Activated CD4-positive, alpha-beta T cell treated with anti-CD3 and anti-CD28 coated beads, Interleukin-2, amount 50 U/mL, for 24 hours (primary cell): ENCODE measurements around the gene CALD1.

Source experiments
- DNase-seq, 2 donors: peaks; one replicate each; pipeline ENCODE4 v3.0.0-alpha.2; 2020; ENCODE audit warnings: low read depth in 1 of 2, low spot score in 1 of 2

The CALD1 gene

DNA sequence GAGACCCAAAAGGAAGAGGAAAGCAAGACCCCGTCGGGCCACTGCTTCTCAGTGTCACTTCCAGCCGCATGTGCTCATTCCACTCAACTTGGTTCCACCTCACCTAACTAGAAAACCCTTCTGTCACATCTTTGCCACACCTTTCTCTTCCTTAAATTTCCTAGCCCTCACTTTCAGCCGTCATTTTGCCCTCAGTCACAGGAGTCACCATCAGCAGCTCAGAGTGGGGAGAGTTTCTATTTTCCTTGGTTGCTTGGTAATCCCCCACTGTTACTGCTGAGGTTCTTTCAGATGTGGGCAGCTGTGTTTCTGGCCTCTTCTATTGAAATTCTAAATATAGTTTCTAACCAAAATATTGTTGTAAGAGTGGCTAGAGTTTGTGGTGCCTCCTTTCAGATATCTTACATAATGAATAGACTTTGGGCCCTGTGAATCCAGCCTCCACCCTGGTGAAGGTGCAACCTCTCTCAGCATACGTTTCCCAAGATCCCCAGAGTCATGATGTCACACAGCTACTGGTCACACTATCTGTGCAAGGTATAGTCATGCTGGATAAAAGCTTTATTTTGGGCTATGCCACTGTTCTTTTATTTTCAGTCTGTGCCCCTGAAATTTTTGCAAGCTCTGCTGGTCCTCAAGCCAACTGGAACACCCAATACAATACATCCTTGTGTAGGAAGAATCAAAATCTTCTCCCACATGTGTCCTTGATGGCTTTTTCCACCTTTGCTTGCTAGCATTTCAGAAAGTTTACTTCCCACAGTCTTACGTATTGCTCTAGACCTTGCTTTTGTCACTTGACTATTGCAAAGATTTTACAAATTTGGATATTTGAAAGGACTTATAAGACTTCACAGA is 216.0 kb downstream of the CALD1 start:
- no peak for DNase-seq

DNA sequence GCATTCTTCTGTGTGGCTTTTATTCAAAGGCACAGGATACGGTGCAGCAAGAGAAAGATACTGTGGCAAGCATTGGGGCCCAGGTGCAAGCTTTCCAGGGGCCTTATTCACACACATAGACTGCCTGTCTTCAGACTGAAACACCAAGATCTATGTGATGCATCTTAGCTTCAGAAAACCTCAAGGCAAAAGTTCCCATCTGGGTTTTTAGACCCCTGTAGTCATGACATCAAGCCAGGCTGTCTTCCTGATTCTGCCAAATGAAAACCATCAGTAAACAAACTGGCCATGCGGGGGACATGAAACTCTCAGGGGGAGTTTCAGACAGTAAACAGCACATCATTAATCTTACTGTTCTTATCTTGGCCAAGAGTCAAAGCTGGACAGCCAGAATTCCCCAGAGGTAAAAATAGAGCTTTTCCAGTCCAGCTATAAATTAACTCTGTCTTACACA is 216.7 kb downstream of the CALD1 start:
- no peak for DNase-seq

DNA sequence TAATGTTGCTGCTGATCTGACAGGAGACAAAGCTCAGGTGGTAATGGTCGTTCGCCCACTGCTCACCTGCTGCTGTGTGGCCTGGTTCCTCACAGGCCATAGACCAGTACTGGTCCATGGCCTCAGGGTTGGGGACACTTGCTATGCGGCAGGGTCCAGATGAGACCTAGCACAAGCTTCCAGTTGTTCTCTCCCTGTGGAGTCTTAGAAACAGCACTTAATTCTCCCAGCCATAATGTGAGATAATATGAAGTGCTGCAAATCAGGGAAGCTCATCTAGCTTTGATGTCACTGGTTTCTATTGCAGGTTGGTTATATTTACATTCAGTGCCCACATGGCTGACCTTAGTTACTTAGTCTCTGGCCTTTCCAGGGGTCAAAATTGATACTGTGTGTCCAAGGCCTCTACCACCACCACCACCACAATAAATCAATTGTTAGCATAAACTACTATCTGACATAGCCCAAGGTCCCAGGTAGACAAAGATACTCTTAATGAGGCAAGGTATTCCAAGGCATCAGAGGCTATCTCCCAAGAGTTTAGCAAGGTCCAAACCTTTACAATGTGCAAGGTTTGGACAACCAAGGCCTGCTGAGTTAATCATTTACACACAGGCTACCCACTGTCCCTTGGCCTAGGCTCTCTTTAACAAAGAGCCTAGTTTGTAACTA is 217.9 kb downstream of the CALD1 start:
- no peak for DNase-seq

DNA sequence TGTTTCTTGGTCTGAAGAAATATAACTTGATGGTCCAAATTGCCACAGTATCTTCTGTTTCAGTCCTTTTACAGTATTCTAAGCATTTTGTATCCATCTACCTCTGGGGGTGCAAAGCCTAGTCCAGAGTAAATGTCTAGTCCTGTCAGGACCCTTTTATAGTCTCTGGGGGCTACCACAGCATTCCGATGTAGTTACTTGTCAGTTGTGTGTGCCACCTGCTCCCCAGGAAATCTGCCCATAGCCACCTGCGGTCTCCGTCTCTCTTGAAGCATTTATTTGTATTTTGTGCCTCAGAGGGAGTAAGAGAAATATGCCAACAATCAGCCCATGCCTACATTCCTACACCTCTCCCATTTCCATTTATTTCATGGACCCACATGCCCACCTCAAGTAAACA is 219.7 kb downstream of the CALD1 start:
- DNase-seq: no peak

DNA sequence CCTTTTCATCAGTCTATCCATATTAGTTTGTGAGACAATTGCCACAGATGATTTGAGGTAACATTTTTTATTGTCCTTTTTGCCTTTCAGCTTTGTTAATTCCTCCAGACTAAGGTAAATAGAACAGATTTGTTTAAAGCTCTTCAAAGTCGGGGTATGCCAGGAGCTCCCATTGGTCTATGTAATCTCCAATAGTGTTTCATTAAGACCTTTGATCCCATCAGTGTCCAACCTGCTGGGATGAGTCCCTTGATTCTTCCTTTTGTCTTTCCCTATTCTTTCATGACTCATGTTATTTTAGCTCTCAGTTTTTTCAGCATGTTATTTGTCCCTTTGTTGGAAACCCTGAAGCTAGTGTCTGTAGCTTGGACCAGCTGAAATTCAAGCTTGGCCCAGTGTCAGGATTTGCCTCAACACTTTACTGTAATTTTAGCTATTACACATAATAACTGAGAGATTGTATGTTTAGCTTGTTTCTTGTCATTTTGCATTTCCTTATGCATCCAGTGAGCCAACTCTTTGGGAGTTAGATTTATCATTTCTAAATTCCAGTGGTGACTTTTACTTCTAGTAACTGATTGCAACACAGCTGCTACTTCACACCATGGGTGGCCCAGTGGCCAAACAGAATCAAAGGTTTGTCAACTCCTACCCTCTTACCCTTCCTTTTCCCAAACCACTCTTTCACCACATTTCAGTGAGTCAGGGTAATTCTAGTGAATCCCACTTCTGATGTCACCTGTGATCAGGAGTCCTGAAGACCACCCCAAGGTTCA is 222.1 kb downstream of the CALD1 start:
- no peak for DNase-seq

DNA sequence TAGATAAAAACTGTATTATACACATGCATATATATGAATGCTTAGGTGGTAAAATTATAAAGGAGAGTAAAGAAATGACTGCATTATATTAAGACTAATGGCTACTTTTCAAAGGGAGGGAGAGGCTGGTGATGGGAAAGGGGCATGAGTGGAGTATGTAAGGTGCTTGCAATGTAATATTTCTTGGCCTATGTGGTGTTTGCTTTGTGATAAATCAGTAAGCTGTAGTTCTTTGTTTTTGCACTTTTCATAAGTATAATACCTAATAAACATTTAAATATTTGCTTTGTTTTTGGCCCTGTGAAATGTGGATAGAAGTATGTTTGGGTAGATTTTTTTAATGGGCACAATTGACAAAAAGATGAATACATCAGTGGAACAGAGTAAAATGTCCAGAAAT is 232.8 kb downstream of the CALD1 start:
- DNase-seq: no peak
